ENCODE data around the gene SLC25A39. TPM values are rescaled to one million over a fixed set of nuclear protein-coding genes. Genes with fewer than 3 reads are reported as not detected.

The SLC25A39 gene
- total RNA-seq, 4 donors from 2014 or later = 97.7 to 155 (median 129) TPM

GRCh38 chr17:44318077-44318892, 6.3 kb downstream of the SLC25A39 start:
- Histone ChIP-seq H3K4me3 (no peak overlapping the region), H3K27me3 (peaks cover 0 to 22% of the 10 kb centered on the region in 2 donors), H3K9me3 (no peaks in the 10 kb centered on the region), H3K27ac (no peak overlapping the region), H3K4me1 (peaks cover 0 to 20% (median 5%) of the 10 kb centered on the region in 4 donors), H3K36me3 (peaks cover 0 to 37% (median 0%) of the 10 kb centered on the region in 3 donors)
- no peak for TF ChIP-seq POLR2A (IDR thresholded peaks at IDR 0.05)
- TF ChIP-seq CTCF (IDR thresholded peaks at IDR 0.05) = no peak
- DNase-seq = no peak

GRCh38 chr17:44317545-44317944, 7.1 kb downstream of the SLC25A39 start:
- TF ChIP-seq CTCF (IDR thresholded peaks at IDR 0.05) (no peak), POLR2A (IDR thresholded peaks at IDR 0.05) (no peak)
- H3K27ac ChIP-seq = no peak overlapping the region
- H3K9me3 ChIP-seq = no peaks in the 10 kb centered on the region
- H3K4me1 ChIP-seq = peaks cover 0 to 14% (median 4%) of the 10 kb centered on the region in 4 donors
- H3K36me3 ChIP-seq = peaks cover 0 to 37% (median 0%) of the 10 kb centered on the region in 3 donors
- no peak overlapping the region for H3K4me3 ChIP-seq
- DNase-seq = no peak
- peaks cover 0 to 22% of the 10 kb centered on the region in 2 donors for H3K27me3 ChIP-seq

GRCh38 chr17:44315760-44316731, 8.6 kb downstream of the SLC25A39 start:
- DNase-seq = no peak
- TF ChIP-seq POLR2A (IDR thresholded peaks at IDR 0.05) (no peak), CTCF (IDR thresholded peaks at IDR 0.05) (no peak)
- Histone ChIP-seq H3K27me3 (peaks cover 0 to 22% of the 10 kb centered on the region in 2 donors), H3K4me3 (peak overlapping the region in 1 of 4 donors; percentile 54), H3K36me3 (peaks cover 0 to 23% (median 0%) of the 10 kb centered on the region in 3 donors), H3K27ac (no peak overlapping the region), H3K4me1 (peaks cover 0 to 14% (median 4%) of the 10 kb centered on the region in 4 donors), H3K9me3 (no peaks in the 10 kb centered on the region)

GRCh38 chr17:44314869-44315661, 9.6 kb downstream of the SLC25A39 start:
- TF ChIP-seq CTCF (IDR thresholded peaks at IDR 0.05) (no peak), POLR2A (IDR thresholded peaks at IDR 0.05) (no peak)
- peaks cover 0 to 13% (median 0%) of the 10 kb centered on the region in 3 donors for H3K36me3 ChIP-seq
- H3K9me3 ChIP-seq = no peaks in the 10 kb centered on the region
- H3K27ac ChIP-seq = no peak overlapping the region
- peak overlapping the region; percentile 10 to 54 (median 42) for H3K4me3 ChIP-seq
- H3K27me3 ChIP-seq = peaks cover 0 to 22% of the 10 kb centered on the region in 2 donors
- H3K4me1 ChIP-seq = peaks cover 0 to 14% (median 4%) of the 10 kb centered on the region in 4 donors
- DNase-seq = no peak

GRCh38 chr17:44314524-44314868, 10.1 kb downstream of the SLC25A39 start:
- H3K4me3 ChIP-seq = peak overlapping the region in 1 of 4 donors; percentile 41
- H3K9me3 ChIP-seq = no peaks in the 10 kb centered on the region
- DNase-seq = no peak
- peaks cover 0 to 8% (median 0%) of the 10 kb centered on the region in 3 donors for H3K36me3 ChIP-seq
- TF ChIP-seq CTCF (IDR thresholded peaks at IDR 0.05) (no peak), POLR2A (IDR thresholded peaks at IDR 0.05) (no peak)
- no peak overlapping the region for H3K27ac ChIP-seq
- H3K27me3 ChIP-seq = peaks cover 0 to 22% of the 10 kb centered on the region in 2 donors
- peaks cover 0 to 14% (median 4%) of the 10 kb centered on the region in 4 donors for H3K4me1 ChIP-seq

All from Peyer's patch (tissue), 4 donors.